ENCODE results near the gene HOXB5.

HOXB5 gene

DNA sequence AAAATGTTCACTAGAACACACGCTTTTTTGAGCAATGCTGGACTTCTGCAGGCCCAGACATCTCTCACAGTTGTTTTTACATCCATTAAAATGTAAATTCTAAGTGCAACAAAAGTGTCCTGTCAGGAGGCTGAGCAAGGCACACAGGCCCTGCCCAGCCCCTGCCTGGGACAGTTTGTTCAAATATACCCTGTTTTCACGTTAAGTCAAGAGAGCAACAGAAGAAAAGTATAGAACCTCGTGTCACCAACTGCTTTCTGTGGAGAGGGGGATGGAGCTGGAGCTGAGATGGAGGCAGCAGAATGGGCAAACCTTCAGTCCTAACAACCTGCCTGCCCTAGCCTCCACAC lies 44.3 kb downstream of the HOXB5 start:
- no peak for DNase-seq (ENCODE audit: low read depth, low spot score)

DNA sequence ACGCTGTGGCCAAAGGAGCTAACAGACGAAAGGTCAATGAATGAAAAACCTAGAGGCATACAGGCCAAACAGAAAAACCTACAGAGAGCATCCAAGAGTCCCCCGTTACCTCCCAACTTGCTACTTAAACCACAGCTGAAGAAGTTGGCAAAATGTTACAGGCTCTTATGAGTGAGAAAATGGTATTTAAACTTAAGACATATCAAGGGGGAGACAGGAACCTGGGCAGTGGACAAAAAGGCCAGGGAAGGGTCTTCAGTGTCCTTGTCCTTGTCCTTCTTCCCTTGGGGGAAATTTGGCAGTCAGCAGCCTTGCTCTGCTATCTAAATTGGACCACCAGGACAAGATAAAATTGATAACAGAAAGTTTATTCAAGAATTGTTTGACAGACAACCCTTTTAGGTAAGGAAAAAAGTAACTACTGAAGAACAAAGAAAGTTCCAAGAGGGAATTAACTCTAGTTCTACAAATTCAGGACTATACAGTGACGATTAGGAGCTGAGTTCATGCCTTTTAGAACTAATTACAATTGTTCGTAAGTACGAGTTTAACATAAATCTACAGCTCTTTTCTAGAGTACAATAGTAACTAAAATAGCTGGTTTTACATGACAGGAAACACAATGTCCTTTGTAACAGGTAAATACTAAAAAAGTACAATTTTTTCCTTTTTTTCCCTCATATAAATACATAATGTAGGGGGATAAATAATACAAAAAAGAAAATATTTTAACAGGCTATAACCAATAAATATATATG lies 44.9 kb downstream of the HOXB5 start:
- DNase-seq (ENCODE audit: low read depth, low spot score), result no peak

DNA sequence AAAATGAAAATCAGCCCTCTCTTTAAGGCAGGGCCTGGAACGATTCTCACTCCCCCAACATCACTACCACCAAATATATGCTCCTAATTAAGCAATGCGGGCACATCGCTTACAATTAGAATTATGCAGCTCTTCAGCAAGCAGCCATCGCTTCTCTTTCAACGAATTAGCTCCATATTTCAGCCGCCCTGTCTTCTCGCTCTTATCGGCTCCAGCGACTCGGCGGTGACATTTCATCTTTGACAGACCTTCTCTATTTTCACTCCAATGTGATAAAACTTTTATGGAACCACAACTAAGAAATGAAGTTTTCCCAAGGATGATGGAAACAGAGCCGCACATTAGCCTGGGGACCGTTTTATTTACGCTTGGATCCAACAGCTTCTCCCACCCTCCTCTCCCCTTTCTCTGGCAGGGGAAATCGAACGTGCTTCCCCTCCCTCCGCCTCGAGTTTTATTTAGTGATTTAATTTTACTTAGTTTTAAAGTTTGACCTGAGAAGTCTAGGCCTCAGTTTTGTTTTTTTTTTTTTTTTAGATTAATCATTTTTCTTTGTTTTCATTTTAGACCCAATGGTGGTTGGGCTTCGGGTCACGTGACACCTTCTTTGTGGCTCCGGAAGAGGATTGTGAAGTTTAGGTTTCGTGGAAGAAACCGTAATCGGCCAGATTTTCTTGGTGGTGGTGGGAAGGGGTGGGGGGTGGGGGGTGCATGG lies 45.6 kb downstream of the HOXB5 start:
- DNase-seq (ENCODE audit: low read depth, low spot score), result peak; percentile 16

DNA sequence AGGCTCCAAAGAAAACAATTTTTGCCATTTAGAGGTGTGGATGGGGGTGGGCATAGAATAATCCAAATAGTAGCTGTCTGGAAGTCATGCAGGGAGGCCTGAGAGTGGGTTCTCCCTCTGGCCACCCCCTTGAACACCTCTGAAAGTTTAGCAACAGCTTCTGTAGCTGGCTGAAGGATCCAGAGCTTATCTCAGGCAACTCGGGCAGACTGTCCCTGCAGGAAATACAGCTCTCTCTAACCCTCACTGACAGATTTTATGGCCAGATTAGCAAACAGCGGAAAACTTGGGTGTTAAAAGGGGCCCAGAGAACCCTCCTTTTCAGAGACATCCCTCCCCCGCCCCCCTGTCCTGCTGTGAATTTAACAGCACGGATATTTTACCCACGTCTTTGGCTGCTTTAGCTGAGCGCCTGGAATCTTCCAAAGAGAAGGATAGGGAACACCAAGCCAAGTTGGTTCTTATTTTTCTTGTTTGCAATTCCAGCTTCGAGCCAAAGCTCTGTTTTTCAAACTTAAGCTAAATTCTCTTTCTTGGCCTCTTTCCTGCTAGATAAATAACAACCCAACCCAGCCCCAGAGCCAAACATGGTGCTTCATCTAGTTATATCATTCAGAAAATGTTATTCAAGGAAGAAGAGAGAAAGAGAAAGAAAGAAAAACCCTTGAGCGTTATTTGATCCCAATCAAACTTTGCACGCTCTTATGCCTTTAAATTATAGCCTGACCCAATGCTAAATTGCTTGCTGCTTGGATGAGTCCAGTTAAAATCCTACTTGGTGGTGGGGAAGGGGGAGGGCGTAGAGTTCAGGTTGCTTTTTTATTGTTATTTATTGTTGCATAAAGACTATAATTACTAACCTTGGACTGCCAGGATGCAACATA lies 46.4 kb downstream of the HOXB5 start:
- DNase-seq (ENCODE audit: low read depth, low spot score), result no peak

DNA sequence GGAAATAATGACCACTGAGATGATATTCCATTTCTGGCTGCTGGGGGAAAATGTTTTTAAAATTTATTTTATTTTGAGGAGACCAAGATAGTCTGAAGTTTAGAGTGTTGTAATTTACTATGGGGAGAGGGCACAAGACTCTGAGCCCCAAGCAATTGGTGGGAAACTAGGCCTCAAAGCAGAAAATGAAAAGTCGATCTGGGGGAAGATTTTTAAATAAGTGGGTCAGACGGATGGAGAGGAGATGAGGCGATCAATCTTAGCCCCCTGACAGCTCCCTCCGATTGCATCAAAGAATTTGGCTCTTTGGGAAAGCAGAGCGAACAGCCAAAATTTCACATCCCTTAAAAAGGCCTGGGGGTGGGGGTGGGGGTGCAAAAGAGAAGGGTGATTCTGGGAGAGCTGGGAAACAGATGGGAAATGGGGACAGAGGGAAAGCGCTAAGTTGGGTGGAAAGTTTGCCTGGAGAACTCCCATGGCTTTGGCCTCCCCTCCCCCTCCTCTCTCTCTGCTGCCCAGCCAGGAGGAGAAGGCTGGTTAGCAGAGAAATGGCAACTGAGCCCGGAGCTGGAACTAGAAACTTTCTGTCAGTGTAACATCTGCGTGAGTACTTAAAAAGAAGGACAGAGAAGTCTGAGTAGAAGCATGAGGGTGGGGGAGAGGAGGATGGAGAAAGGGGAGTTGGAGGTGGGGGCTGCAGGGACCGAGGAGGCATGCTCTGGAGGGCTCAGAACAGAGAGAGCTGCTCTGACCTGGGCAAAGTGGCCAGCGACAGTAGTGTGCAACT lies 47.2 kb downstream of the HOXB5 start:
- DNase-seq (ENCODE audit: low read depth, low spot score), result no peak

DNA sequence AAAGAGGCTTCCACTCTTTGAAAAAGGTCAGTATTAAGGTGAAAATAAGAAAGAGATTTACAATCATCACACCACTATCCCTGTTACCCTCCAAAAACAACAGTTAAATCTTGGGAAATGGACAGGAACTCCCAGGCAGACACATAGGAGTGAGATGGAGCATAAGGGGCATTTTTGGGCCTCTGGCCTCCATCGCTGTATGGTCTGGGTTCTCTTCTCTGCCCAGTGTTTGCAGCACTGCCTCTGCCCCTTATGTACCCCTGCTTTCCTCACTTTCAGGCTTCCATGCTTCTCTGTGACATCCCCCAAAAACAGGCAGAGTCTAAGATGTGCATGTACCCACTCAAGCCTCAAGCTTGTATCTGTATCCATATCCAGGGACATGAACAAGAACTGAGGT lies 48.0 kb downstream of the HOXB5 start:
- no peak for DNase-seq (ENCODE audit: low read depth, low spot score)

DNA sequence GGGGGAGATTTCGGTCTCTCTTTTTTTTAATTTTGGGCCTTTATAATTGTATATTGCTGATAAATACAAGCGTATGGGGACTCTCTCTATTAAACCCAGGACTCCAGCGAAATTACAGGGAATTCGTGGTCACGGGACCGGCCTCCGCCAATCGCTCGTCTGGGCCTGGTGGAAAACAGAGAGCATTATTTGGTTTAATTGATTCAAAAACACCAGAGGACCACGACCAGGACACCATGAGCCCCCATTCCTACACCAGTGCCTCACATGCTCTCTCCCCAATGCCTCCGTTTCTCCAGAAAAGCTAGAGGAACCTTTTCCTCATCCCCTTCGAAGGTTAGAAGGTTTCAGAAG lies 48.6 kb downstream of the HOXB5 start, which contains the start of gene HOXB2:
Gene HOXB2, minus strand, starts transcription at position 88 of the 354 bp plus-strand sequence. CDS start 198 bp downstream, outside the sequence.
- no peak for DNase-seq (ENCODE audit: low read depth, low spot score)

DNA sequence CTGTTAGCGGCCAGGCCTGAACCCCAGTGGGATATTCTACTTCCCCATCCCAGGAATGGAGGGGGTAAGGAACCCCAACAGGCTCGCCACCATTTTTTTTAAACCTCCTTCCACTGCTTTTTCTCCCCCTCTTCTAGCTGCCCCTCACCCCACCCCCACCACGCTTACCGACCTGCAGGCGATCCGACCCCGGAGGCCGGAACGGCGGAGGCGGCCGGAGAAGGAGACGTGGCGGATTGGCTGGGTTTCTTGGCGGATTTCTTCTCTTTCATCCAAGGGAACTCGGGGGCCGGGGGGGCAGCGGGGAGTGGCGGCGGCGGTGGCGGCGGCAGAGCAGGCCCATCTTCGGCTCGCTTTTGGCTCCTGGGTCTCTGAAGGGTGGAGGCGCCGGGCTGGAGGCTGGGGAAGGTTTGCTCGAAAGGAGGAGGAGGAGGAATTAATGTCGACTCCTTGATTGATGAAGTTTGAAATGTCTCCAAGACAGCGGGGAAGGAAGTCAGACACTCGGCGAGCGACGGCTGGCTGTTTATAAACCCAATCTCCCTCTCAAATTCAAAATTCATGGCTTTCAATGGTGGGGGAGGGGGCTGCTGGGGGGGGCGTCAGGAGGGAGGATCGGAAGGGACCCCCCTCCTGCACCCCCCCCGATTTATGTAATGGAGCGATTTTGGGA lies 49.1 kb downstream of the HOXB5 start:
- no peak for DNase-seq (ENCODE audit: low read depth, low spot score)

DNA sequence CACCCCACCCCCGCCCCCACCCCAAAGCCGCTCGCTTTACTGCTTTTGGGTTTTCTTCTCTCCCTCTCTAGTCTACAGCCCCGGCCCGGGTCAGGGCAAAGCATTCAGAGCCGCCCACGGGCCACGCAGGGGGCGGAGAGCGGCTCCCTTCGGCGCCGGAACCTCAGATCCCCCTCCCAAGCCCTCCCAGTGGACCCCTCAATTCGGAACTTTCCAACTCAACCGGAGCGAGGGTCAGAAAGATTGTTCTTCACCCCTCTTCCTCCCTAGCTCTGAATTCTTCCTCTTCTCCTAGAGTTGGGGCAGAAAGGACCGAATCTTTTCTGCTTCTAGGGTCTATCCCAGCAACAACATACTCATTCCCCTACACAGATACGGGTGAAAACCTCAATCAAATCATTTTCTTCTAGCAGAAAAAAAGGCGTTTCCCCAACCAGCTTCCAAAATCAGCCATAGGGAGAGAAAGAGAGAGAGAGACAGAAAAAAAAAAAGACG lies 49.7 kb downstream of the HOXB5 start:
- DNase-seq (ENCODE audit: low read depth, low spot score), result no peak

DNA sequence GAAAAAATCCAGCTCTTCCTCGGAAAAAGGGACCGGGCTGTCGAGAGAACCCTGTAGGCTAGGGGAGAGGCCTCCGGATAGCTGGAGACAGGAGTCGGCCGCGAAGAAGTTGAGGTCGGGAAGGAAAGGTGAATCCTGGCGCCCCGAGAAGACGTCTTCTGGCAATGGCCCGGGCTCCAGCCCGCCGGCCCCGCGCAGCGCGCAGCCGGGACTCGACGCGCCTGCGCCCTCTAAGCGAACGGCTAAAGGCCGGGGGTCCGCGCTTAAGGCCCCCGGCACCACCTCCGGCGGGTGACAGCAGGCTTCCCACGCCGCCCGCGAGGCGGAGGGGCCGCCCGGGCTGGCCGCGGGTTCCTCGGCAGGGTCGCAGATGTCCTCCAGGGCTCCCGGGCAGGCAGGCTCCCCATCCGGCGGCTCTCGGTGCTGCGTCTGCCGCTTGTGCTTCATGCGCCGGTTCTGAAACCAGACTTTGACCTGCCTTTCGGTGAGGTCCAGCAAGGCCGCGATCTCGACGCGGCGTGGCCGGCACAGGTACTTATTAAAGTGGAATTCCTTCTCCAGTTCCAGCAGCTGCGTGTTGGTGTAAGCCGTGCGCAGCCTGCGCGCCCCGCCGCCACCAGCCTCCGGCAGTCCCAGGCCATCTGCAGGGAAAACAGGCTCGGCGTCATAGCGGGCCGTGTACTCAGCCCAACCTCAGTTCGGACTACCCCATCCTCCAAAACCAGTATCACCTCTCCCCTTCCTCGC lies 50.3 kb downstream of the HOXB5 start:
- DNase-seq (ENCODE audit: low read depth, low spot score), result peak; percentile 9

DNA sequence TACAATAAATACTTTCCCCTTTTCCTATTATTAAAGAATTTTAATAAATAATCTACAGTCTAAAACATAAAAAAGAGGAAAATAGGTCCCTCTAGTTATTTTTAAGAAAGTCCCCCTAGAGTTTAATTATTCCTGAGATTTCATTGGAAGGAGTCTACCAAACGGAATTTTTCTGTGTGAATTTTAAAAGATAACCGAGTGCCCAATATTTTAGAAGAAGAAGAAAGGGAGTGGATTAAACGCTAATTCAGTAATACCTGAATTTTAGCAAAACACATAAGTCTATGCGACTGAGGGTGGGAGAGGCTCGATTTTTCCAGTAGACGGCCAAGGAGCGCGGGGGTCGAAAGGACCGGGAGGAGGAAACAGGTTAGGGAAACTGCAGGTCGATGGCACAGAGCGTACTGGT lies 50.9 kb downstream of the HOXB5 start:
- no peak for DNase-seq (ENCODE audit: low read depth, low spot score)

DNA sequence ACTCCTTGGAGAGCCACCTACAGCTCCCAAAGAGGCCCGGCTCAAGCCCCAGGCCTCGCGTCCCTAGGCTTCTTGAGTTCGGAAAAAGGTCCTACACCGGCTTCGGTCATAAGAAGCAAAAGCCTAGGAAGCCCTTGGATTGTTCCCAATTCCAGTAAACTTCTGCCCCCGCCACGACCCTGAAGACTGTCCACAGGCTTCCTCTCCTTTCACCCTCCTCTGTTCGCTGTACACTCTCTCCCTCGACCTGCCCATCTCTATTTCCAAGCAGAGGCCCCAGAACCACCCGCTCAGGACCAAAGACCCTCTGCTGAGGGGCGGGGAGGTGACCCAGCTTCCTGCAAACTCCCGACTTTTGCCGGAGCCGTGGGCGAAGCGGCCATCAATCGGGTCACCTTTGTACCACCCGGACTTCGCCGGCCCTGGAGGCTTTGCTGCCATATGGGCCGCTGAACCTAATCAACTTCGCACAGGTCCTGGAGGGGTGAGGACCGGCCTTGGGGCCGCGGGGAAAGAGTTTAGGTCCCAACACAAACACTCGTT lies 51.4 kb downstream of the HOXB5 start:
- no peak for DNase-seq (ENCODE audit: low read depth, low spot score)

DNA sequence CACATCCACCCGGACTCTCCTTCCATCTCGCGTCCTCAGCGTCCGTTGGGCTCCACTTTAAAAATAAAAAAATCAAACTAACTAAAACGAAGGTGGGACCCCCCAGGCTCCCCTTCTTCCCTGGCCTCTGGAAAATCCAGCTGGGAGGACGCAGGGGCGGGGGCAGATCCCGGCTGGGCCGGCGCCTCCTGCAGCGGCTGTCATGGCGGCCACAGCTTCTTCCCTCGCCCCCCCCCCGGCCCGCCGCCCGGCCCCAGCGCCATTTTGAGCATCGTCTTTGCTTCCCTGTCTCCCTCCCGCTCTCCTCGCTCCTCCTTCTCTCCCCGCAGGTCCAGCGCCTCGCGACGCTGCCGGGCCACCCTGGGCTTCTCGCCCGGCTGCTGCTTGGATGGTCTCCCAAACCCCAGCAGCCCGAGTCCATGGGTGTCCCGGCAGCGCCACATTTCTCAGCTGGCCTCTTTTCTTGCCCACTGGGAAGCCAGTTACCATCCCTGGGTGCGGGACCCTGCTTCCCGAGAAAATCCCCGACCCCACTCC lies 51.9 kb downstream of the HOXB5 start:
- no peak for DNase-seq (ENCODE audit: low read depth, low spot score)

Data from activated CD4-positive, CD25-positive, alpha-beta regulatory T cell treated with anti-CD3 and anti-CD28 coated beads, Interleukin-2, amount 50 U/mL, for 16 hours (primary cell).